Lung microvascular endothelial cell (primary cell): ENCODE data around the gene CPEB2. TPM values are rescaled to one million over a fixed set of nuclear protein-coding genes. Genes with fewer than 3 reads are reported as not detected.

Experiments
- DNase-seq, 2 donors: peaks; one replicate each; pipeline versions ENCODE4 v3.0.0 to v3.0.0-alpha.2; 2010; ENCODE audit warnings: low read depth in 2 of 2
- total RNA-seq: library from RNA; depleted of rRNA; stranded (reverse); fragments of >200 nt; gene quantifications from 2 replicates; pipeline ENCODE4 v1.2.1, GENCODE V29; 2014

CPEB2 gene
- total RNA-seq = 5.0 and 7.5 TPM in 2 replicates

GRCh38 chr4:15001869-15002658 is at the start of gene CPEB2:
TSS of gene CPEB2 (plus strand) at chr4:15002481. CDS start at chr4:15002674, 193 bp downstream.
- DNase-seq = peak; percentile 96 to 97

- no peak for DNase-seq
Measured at GRCh38 chr4:14958436-14958835, 43.8 kb upstream of the CPEB2 start.

- no peak for DNase-seq
Measured at GRCh38 chr4:14961292-14961691, 41.0 kb upstream of the CPEB2 start.

- no peak for DNase-seq
Measured at GRCh38 chr4:14965071-14965470, 37.2 kb upstream of the CPEB2 start.

- DNase-seq = no peak
Measured at GRCh38 chr4:14967982-14968381, 34.3 kb upstream of the CPEB2 start.

- no peak for DNase-seq
Measured at GRCh38 chr4:14977830-14978229, 24.5 kb upstream of the CPEB2 start.

GRCh38 chr4:14984448-14984847 is 17.8 kb upstream of the CPEB2 start:
- DNase-seq = no peak

- no peak for DNase-seq
Measured at GRCh38 chr4:14985161-14985560, 17.1 kb upstream of the CPEB2 start.

- no peak for DNase-seq
Measured at GRCh38 chr4:14985843-14986242, 16.4 kb upstream of the CPEB2 start.

- DNase-seq = no peak
Measured at GRCh38 chr4:14987054-14987453, 15.2 kb upstream of the CPEB2 start.

GRCh38 chr4:14990484-14990883 is 11.8 kb upstream of the CPEB2 start:
- DNase-seq = no peak

- peak in 1 of 2 donors; percentile 49 for DNase-seq
Measured at GRCh38 chr4:14994242-14994641, 8.0 kb upstream of the CPEB2 start.

- DNase-seq = peak; percentile 65 to 90
Measured at GRCh38 chr4:15001248-15001868, 923 bp upstream of the CPEB2 start.

GRCh38 chr4:15002659-15003400 is 549 bp downstream of the CPEB2 start:
- DNase-seq = peak; percentile 70 to 83

GRCh38 chr4:15003401-15003890 is 1.2 kb downstream of the CPEB2 start:
- peak; percentile 53 to 55 for DNase-seq

- DNase-seq = peak; percentile 40 to 53
Measured at GRCh38 chr4:15003891-15004738, 1.8 kb downstream of the CPEB2 start.

GRCh38 chr4:15004739-15005301 is 2.5 kb downstream of the CPEB2 start:
- DNase-seq = peak; percentile 55 to 80

- peak in 1 of 2 donors; percentile 9 for DNase-seq
Measured at GRCh38 chr4:15005474-15006115, 3.3 kb downstream of the CPEB2 start.

GRCh38 chr4:15006416-15007024 is 4.2 kb downstream of the CPEB2 start:
- DNase-seq = peak; percentile 48 to 50

GRCh38 chr4:15007201-15007600 is 4.9 kb downstream of the CPEB2 start:
- peak; percentile 12 to 25 for DNase-seq
